CD4-positive, alpha-beta T cell treated with Interferon gamma for 1 hour (primary cell): Measurements from ENCODE around the gene RRP1.

Experiments
- DNase-seq: peaks from one replicate; pipeline ENCODE4 v3.0.0-alpha.2; 2020

The RRP1 gene

GRCh38 chr21:43803558-43804300, 14.4 kb downstream of the RRP1 start:
- DNase-seq: no peak

GRCh38 chr21:43805275-43805800, 16.0 kb downstream of the RRP1 start:
- DNase-seq: peak; percentile 82

DNA sequence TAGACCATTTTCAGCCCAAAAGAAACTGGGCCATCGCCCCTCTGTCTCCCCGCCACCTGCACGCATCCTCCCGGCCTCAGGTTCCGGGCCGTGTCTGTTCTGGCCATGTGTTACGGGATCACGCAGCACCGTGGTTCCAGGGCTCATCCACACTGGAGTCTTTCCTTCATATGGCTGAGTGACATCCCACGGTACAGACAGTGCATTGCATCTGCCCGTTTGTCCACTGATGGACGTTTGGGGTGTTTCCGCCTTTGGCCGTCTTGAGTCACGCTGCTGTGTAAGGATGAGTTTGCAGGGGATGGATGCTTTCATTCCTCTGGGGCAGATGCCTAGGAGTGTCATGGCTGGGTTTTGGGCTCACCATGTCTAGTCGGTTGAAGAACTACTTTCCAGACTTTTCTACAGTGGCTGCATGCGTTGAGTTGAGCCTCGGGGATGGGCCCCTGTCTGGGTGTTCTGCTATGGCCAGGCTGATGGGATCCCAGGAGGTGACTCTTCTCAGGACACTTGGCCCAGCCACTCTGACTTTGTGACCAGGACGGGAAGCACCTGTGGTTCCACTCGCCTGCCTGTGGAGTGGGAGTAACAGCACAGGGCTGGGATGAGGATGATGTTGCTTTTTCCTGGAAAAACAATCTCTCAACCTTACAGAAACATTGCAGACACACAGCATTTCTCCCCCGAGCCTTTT, 16.8 kb downstream of the RRP1 start:
- no peak for DNase-seq

DNA sequence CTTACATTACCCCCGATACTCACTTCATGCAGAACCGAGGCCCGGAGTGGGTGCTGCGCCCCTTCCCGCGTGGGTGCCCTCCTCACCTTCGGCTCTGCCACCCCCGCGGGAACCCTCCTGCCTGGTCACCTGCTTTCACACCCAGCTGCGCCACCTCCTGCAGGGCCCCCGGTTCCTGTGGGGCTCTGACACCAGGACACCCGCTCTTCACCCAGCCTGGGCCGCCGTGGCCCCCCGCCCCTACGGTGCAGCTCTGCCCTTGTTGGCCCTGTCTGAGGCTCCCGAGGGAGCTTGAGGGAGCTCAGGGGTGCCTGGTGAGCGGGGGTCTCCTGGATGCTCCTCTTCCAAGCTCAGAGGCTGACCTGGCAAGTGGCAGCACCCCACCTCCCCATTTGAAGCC, 19.0 kb downstream of the RRP1 start:
- no peak for DNase-seq

DNA sequence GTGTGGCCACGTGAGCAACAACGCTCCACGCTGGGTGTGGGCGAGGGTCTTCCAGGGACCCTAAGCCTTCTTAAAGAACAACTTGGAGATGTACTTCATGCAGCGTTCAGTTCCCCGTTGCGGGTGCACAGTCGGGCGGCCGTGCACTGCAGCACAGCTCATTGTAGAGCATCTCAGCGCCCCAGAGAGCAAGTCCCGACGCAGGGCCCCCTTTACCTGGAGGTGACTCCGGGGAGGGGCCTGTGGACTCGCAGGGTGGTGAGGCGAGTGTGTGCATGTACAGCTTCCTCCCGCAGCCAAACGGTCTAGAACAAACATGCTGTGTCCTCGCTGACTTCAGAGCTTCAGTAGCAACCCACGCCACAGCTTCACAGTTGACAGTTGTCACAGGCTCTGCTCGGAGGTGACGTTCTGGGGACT, 19.5 kb downstream of the RRP1 start:
- DNase-seq: no peak

DNA sequence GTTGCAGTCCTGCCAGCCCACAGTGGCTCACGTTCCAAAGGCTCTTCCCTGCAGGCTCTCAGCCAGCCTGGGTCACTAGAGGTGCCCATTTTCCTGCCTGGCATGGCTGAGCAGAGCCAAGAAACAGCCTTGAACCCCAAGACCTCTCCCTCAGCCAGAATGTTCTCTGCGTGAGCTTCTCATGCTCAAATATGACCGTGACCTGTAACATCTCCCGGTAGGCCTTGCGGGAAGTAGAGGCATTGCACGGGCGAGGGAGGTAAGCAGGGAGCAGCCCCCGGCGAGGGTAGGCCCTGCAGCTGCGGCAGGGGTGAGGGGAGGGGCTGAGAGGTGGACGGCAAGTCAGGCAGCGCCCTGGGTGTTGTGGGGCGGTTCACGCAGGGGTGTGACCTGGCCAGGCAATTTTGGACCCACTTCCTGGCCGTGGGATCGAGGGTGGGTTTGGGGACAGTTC, 20.0 kb downstream of the RRP1 start:
- DNase-seq: no peak

- no peak for DNase-seq
Measured at GRCh38 chr21:43809853-43810504, 20.6 kb downstream of the RRP1 start.

GRCh38 chr21:43810505-43811261, 21.3 kb downstream of the RRP1 start:
- peak; percentile 82 for DNase-seq

GRCh38 chr21:43811262-43812105, 22.1 kb downstream of the RRP1 start:
- no peak for DNase-seq

GRCh38 chr21:43812139-43812821, 22.9 kb downstream of the RRP1 start:
- DNase-seq: peak; percentile 13

DNA sequence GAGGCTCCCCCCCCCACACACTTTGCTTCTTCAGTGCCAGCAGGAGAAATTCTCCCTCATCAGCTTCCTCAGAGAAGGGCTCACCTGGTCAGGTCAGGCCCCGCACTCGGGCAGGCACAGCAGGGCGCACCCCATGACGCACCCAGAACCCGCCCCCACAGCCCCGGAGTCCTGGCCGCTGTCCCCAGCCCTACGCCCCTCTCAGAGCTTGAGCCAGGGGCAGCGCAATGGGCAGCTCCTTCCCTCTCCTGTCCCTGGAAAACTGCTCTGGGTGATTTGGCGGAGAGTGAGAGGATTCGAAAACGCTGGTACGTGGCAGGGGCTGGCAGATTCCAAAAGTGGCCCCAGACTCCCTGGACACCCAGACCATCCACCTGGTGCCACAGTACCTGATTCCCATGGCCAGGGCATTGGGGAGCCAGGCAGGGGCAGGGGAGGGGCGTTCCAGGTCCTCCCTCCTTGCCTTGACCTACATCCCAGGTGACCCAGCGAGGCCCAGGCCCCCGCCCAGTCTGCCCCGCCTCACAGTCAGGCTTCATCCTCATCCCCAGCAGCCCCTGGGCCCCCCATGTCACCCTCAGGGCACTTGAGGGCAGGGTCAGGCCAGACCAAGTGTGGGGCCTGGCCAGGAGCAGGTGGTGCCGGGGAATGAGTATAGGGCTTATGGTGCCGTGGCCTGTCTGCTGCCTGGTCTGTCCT, 23.7 kb downstream of the RRP1 start:
- no peak for DNase-seq

- DNase-seq: no peak
Measured at GRCh38 chr21:43813656-43813980, 24.2 kb downstream of the RRP1 start.

DNA sequence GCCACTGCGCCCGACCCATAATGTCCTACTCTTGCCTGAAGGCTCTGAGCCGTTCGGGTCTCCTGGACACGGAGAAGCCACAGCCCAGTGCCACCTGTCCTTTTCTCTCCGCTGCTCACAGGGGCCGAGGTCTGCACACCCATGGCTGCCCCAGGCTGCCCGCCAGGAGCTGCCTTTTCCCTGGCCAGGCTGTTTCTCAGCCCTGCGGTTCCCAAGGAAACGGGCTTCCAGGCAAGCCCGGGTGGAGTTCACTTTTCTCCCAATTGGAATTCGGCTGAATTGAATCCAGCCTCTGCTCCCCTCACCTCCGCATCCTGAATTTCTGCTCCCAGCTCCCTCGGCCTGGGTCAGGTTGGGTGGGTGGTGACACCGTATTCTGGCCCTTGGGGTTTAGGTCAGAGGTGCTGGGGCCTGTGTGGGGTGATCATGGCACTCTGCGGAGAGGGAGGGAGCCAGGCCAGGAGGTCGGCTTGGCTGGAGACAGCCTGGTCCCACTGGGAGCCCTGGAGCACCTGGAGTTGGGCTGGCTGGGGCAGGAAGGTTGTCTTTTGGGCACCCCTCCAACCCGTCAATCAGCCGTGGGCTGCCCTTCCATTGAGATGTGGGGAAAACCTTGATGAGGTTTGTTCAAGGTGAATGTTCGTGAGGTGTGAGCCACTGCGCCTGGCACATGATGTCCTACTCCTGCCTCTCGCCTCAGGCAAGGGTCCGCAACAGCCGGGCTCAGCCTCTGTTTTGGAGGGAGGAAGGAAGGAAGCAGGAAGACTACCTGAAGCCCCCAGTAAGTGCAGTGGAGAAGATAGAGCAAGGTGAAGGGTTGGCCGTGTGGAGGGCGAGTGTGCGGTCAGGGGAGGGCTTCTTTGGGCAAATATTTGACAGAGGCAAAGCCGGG, 25.1 kb downstream of the RRP1 start:
- DNase-seq: no peak

GRCh38 chr21:43815107-43815613, 25.8 kb downstream of the RRP1 start:
- no peak for DNase-seq

DNA sequence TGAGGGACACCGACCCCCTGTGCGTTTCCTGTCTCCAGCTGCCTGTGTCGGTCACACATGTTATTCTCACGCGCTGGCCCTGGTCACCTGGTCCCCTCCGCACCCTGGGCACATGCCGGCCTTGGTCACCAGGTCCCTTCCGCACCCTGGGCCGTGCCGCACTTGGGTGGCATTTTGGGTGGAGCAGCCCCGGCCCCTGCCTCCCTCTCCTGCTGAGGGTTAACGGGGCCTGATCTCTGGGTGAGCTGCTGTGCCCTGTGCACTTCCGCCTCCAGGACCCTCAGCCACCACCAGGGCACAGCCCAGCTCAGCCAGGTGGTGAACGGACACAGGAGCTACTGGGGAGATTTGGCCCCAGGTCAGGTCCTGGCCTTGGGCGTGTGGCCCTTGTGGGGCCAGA, 26.6 kb downstream of the RRP1 start:
- DNase-seq: no peak

- DNase-seq: no peak
Measured at GRCh38 chr21:43816611-43817071, 27.3 kb downstream of the RRP1 start.

- DNase-seq: no peak
Measured at GRCh38 chr21:43817157-43818086, 28.0 kb downstream of the RRP1 start.

DNA sequence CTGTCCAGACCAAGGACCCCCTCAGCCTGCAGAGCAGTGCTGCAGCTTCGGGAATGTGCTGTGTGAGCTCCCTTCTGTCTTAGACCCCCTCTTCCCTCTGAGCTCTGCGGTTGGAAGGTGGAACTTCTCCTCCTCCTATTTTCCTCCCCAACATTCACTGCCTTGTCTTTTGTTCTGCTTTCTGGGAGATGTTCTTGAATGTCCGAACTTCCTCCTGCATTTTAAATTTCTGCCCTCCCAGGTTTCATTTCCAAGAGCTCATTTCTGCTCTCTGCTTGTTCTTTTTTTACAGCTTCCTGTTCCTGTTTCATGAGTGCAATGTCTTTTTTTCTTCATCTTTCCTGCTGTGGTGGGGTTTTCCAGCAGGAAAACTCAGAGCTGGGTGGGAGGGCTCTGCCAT, 29.3 kb downstream of the RRP1 start:
- no peak for DNase-seq
